Measurements from ENCODE around the gene CAMK2B.

Gene CAMK2B

GRCh38 chr7:44278451-44279161 lies 46.8 kb downstream of the CAMK2B start:
- no peak for DNase-seq (ENCODE audit: low read depth)
- TF ChIP-seq CTCF (conservative IDR thresholded peaks at IDR 0.05; ENCODE audit: low read depth, low read length) = no peak
- H3K4me3 ChIP-seq (ENCODE audit: low read length) = no peak overlapping the region

- no peak for TF ChIP-seq CTCF (conservative IDR thresholded peaks at IDR 0.05; ENCODE audit: low read depth, low read length)
- no peak for DNase-seq (ENCODE audit: low read depth)
- no peak overlapping the region for H3K4me3 ChIP-seq (ENCODE audit: low read length)
Observed at GRCh38 chr7:44277851-44278250, 47.5 kb downstream of the CAMK2B start.

GRCh38 chr7:44277391-44277790 lies 48.0 kb downstream of the CAMK2B start:
- DNase-seq (ENCODE audit: low read depth) = no peak
- TF ChIP-seq CTCF (conservative IDR thresholded peaks at IDR 0.05; ENCODE audit: low read depth, low read length) = no peak

GRCh38 chr7:44276571-44277221 lies 48.7 kb downstream of the CAMK2B start:
- H3K4me3 ChIP-seq (ENCODE audit: low read length) = no peak overlapping the region
- TF ChIP-seq CTCF (conservative IDR thresholded peaks at IDR 0.05; ENCODE audit: low read depth, low read length) = no peak
- no peak for DNase-seq (ENCODE audit: low read depth)

More at GRCh38 chr7:44277391-44277790, 48.0 kb downstream of the CAMK2B start:
- H3K4me3 ChIP-seq (ENCODE audit: low read length) = no peak overlapping the region

GRCh38 chr7:44275957-44276570 lies 49.3 kb downstream of the CAMK2B start:
- peak overlapping the region; percentile 12 for H3K4me3 ChIP-seq (ENCODE audit: low read length)
- DNase-seq (ENCODE audit: low read depth) = no peak

GRCh38 chr7:44275146-44275545 lies 50.2 kb downstream of the CAMK2B start:
- no peak for TF ChIP-seq CTCF (conservative IDR thresholded peaks at IDR 0.05; ENCODE audit: low read depth, low read length)
- no peak overlapping the region for H3K4me3 ChIP-seq (ENCODE audit: low read length)

More at GRCh38 chr7:44275957-44276570, 49.3 kb downstream of the CAMK2B start:
- no peak for TF ChIP-seq CTCF (conservative IDR thresholded peaks at IDR 0.05; ENCODE audit: low read depth, low read length)

More at GRCh38 chr7:44275146-44275545, 50.2 kb downstream of the CAMK2B start:
- no peak for DNase-seq (ENCODE audit: low read depth)

Measured in retinal pigment epithelial cell (primary cell).